Effector memory CD4-positive, alpha-beta T cell (primary cell): ENCODE data around the gene ELFN2.

Experiments used
- DNase-seq, 3 donors: peaks; one replicate each; pipeline ENCODE4 v3.0.0-alpha.2; 2020
- H3K27ac ChIP-seq: 2 replicates; pipeline ENCODE4 v1.7.0; 2013; ENCODE audit warnings: mild to moderate bottlenecking, low read length, moderate library complexity; ENCODE audit not compliant: insufficient read depth, poor library complexity, severe bottlenecking
- H3K27me3 ChIP-seq: replicated peaks from 2 replicates; pipeline ENCODE4 v1.7.0; 2013; ENCODE audit warnings: mild to moderate bottlenecking, low read length; ENCODE audit not compliant: insufficient read depth, control insufficient read depth, poor library complexity, severe bottlenecking
- H3K36me3 ChIP-seq: 2 replicates; pipeline ENCODE4 v1.7.0; 2013; ENCODE audit warnings: mild to moderate bottlenecking, low read length, moderate library complexity; ENCODE audit not compliant: control insufficient read depth, insufficient read depth
- H3K4me1 ChIP-seq: 2 replicates; pipeline ENCODE4 v1.7.0; 2013; ENCODE audit warnings: low read length, mild to moderate bottlenecking; ENCODE audit not compliant: control insufficient read depth, insufficient read depth, poor library complexity, severe bottlenecking
- H3K4me3 ChIP-seq: 2 replicates; pipeline ENCODE4 v1.7.0; 2013; ENCODE audit warnings: low read length, low read depth, mild to moderate bottlenecking; ENCODE audit not compliant: insufficient read depth, poor library complexity, severe bottlenecking
- H3K9me3 ChIP-seq: 2 replicates; pipeline ENCODE4 v1.7.0; 2013; ENCODE audit warnings: mild to moderate bottlenecking, low read length, moderate library complexity; ENCODE audit not compliant: control insufficient read depth
- total RNA-seq, 3 donors: gene quantifications; one replicate each; lab custom pipeline; 2026; lab: John Stamatoyannopoulos, UW

The ELFN2 gene, protein sequence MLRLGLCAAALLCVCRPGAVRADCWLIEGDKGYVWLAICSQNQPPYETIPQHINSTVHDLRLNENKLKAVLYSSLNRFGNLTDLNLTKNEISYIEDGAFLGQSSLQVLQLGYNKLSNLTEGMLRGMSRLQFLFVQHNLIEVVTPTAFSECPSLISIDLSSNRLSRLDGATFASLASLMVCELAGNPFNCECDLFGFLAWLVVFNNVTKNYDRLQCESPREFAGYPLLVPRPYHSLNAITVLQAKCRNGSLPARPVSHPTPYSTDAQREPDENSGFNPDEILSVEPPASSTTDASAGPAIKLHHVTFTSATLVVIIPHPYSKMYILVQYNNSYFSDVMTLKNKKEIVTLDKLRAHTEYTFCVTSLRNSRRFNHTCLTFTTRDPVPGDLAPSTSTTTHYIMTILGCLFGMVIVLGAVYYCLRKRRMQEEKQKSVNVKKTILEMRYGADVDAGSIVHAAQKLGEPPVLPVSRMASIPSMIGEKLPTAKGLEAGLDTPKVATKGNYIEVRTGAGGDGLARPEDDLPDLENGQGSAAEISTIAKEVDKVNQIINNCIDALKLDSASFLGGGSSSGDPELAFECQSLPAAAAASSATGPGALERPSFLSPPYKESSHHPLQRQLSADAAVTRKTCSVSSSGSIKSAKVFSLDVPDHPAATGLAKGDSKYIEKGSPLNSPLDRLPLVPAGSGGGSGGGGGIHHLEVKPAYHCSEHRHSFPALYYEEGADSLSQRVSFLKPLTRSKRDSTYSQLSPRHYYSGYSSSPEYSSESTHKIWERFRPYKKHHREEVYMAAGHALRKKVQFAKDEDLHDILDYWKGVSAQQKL
- total RNA-seq = 0 to 0.78 (median 0.58) reads per million in 3 donors

DNA sequence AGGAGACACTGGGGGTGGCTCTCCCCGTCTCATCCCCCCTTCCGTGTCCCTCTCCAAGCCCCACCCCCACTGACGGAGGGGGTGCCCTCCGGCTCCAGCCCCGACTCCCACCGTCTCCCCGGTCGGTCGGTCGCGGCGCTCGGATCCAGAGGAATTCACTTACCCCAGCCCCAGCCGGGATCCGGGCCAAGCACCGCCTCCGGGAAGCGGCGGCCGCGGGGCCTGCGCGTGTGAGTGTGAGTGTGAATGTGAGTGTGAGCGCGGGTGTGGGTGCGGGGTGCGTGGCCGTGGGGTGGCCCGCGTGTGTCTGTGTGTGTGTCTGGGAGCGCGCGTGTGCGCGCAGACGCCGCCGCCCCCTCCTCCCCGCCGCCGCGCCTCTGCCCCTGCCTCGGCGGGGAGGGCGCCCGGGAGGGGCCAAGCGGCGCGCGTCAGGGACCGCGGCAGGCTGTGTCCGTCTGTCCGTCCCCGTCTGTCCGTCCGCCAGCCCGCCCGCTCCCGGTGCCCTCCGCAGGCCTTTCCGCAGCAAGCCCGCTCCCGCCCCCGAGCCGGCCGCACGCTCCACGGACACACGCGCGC lies at the start of gene ELFN2:
Gene ELFN2, minus strand, starts transcription at position 345 of the 576 bp plus-strand sequence. CDS start 51,945 bp downstream, outside the sequence.
- Histone ChIP-seq H3K4me3 (peak within 1 kb of the TSS; percentile 29), H3K36me3 (no peaks in the 10 kb centered on the region), H3K9me3 (no peaks in the 10 kb centered on the region), H3K27me3 (peaks cover 28% of the 10 kb centered on the region), H3K27ac (no peak within 1 kb of the TSS), H3K4me1 (peaks cover 11% of the 10 kb centered on the region)
- no peak for DNase-seq

DNA sequence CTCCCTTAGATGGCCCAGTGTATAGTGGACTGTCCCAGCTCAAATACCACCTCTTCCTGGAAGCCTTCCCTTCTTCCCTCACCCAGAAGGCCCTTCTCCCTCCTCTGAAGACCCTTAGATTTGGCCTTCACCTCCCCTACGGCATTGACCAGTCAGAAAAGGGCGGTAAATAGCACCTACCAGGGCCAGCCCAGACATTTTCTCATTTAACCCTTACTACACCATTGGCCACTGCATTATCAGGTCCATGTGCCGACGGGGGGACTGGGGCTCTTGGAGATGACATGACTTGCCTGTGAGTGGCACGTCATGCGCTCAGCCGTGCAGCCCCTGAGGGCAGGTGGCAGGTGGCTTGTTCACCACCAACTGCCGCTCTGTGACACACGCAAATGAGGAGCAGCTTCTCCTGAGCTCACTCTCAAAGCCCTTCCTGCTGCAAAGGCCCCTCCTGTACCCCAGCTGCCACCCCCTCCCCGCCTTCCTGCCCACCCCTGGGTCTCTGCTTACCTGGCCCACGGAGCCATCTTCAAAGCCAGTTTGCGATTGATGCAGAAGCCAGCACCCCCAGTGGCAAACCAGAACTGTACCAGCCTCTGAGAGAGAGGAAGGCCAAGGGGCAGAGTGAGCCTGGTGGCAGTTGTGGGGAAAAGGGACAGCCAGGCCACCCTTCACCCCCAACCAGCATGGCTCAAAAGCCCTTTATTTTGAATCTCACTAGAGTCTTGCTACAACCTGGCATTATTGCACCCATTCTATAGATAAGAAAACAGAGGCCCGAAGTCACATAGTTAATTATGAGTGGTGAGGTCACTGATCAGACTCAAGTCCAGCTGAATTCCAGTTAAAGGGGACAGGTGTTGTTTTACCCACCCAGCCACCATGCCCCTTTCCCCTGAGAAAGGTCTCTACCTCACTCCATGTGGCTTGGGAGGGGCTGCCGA lies 49.4 kb upstream of the ELFN2 start:
- H3K36me3 ChIP-seq = peaks cover 93% of the 10 kb centered on the region

GRCh38 chr22:37474447-37475090 lies 47.3 kb upstream of the ELFN2 start:
- DNase-seq = no peak

More for the DNA sequence above, 49.4 kb upstream of the ELFN2 start:
- no peaks in the 10 kb centered on the region for H3K27me3 ChIP-seq
- H3K4me3 ChIP-seq = no peak overlapping the region
- no peaks in the 10 kb centered on the region for H3K9me3 ChIP-seq
- H3K27ac ChIP-seq = peak overlapping the region; percentile 11
- H3K4me1 ChIP-seq = peaks cover 4% of the 10 kb centered on the region
- no peak for DNase-seq

GRCh38 chr22:37473437-37473946 lies 46.2 kb upstream of the ELFN2 start:
- H3K4me1 ChIP-seq = peaks cover 3% of the 10 kb centered on the region
- H3K36me3 ChIP-seq = peaks cover 86% of the 10 kb centered on the region
- no peak overlapping the region for H3K4me3 ChIP-seq

More at GRCh38 chr22:37474447-37475090, 47.3 kb upstream of the ELFN2 start:
- no peaks in the 10 kb centered on the region for H3K27me3 ChIP-seq
- H3K9me3 ChIP-seq = no peaks in the 10 kb centered on the region
- H3K27ac ChIP-seq = no peak overlapping the region
- H3K4me3 ChIP-seq = no peak overlapping the region
- peaks cover 93% of the 10 kb centered on the region for H3K36me3 ChIP-seq
- peaks cover 3% of the 10 kb centered on the region for H3K4me1 ChIP-seq

DNA sequence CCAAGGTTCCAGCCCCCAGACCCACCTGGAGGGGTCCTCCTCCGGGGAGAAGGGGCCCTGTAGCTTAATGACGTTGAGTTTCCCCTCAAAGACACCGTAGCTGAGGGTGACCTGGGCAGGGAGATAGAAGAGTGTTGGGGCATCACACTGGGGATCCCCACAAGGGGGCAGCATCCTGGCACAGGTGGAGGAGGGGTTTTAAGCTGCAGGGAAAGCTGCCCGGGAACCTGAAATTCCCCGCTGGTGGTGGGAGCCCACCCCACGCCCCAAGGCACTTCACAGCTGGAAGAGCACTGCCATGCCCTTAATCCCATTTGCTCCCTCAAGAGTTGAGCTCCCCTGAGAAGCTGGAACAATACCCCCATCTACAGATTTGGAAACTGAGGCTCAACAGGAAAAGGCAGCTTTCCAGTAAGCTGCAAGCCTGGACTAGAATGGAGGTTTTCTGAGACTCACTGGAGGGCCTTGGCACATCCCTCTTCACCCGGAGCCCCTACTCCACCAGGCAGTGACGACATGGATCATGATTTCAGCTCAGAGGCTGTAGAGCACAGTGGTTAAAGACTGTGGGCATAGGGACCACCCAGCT lies 45.2 kb upstream of the ELFN2 start:
- peak in 1 of 3 donors; percentile 24 for DNase-seq
- Histone ChIP-seq H3K9me3 (no peaks in the 10 kb centered on the region), H3K27me3 (no peaks in the 10 kb centered on the region), H3K4me3 (no peak overlapping the region), H3K27ac (no peak overlapping the region), H3K36me3 (peaks cover 83% of the 10 kb centered on the region), H3K4me1 (peaks cover 3% of the 10 kb centered on the region)

More at GRCh38 chr22:37473437-37473946, 46.2 kb upstream of the ELFN2 start:
- DNase-seq = no peak
- no peaks in the 10 kb centered on the region for H3K27me3 ChIP-seq
- H3K9me3 ChIP-seq = no peaks in the 10 kb centered on the region
- no peak overlapping the region for H3K27ac ChIP-seq

GRCh38 chr22:37471727-37472417 lies 44.6 kb upstream of the ELFN2 start:
- H3K4me1 ChIP-seq = peaks cover 3% of the 10 kb centered on the region
- peaks cover 82% of the 10 kb centered on the region for H3K36me3 ChIP-seq
- no peaks in the 10 kb centered on the region for H3K27me3 ChIP-seq

DNA sequence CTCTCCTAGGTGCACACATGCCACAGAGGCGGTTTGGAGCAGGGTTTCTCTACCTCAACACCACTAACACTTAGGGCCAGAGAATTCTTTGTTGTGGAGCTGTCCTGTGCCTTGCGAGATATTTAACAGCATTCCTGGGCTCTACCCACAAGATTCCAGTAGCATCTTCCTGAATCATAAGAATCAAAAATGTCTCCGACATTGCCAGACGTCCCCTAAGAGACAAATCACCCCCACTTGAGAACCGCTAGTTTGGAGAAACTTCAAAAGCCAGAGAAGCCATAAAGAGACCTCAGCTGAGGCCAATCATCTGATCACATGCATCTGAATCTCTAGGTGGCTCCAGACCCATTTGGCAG lies 42.8 kb upstream of the ELFN2 start:
- H3K4me3 ChIP-seq = no peak overlapping the region
- H3K27ac ChIP-seq = no peak overlapping the region
- peaks cover 3% of the 10 kb centered on the region for H3K4me1 ChIP-seq
- H3K9me3 ChIP-seq = no peaks in the 10 kb centered on the region
- no peak for DNase-seq
- H3K36me3 ChIP-seq = peaks cover 78% of the 10 kb centered on the region
- H3K27me3 ChIP-seq = no peaks in the 10 kb centered on the region

More at GRCh38 chr22:37471727-37472417, 44.6 kb upstream of the ELFN2 start:
- Histone ChIP-seq H3K9me3 (no peaks in the 10 kb centered on the region), H3K27ac (no peak overlapping the region), H3K4me3 (no peak overlapping the region)
- no peak for DNase-seq

DNA sequence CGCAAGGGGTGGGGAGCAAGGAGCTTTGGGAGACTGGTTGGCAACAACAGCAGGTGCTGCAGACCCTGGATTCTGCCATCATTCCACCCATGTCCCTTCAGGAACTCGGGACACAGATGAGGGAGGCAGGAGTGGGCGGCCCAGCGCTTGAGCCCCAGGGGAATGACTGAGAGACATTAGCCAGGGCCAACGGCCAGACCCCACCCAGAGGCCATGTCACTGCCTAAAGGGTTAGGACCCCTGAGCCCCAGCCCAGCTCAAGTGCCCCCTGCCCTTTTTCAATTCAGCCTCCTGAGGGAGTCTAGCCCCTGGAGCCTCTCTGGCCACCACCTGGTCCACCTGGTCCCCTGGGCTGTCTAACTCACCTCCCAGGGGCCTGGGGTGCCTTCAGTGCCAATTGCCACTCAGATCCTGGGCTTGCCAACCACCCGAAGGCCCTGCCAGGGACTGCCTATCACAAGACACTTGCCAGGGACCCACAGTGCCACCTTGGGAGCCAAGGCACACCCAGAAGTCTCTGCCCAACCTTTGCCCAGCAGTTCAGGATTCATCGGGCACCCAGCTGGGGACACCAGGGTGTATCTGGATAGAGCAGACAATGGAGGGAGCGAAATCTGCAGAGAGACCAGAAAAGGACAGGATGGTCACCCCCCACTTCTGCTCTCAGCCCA lies 42.3 kb upstream of the ELFN2 start:
- Histone ChIP-seq H3K4me3 (no peak overlapping the region), H3K4me1 (peaks cover 3% of the 10 kb centered on the region), H3K27me3 (no peaks in the 10 kb centered on the region), H3K9me3 (no peaks in the 10 kb centered on the region), H3K36me3 (peaks cover 73% of the 10 kb centered on the region), H3K27ac (no peak overlapping the region)
- DNase-seq = no peak
